H1 (cell line): ENCODE measurements around the gene DNM2.
A peak's percentile ranks its signal among the peaks of the same experiment; 100 is the strongest.

ENCODE experiments used
- RAD21 ChIP-seq, 2 experiments: IDR thresholded peaks in 1 of 2; conservative IDR thresholded peaks in 1 of 2; 2 replicates each; pipeline ENCODE4 v1.6.1; 2011; ENCODE audit warnings: low read depth in 2 of 2, low read length in 2 of 2, improper control_type of control experiment in 1 of 2, inconsistent platforms in 1 of 2, mild to moderate bottlenecking in 1 of 2, moderate library complexity in 1 of 2
- TF ChIP-seq, protein P1 (sequence below): IDR thresholded peaks from 2 replicates; pipeline ENCODE4 v1.6.1; 2012; ENCODE audit warnings: inconsistent platforms
- TF ChIP-seq, protein P2 (sequence below), 3 experiments: IDR thresholded peaks; 1 replicate in 2 of 3; 2 replicates in 1 of 3; pipeline versions ENCODE4 v1.5.1 to v1.6.1; 2011; ENCODE audit warnings: low read length in 3 of 3, mild to moderate bottlenecking in 3 of 3, inconsistent platforms in 2 of 3, low read depth in 1 of 3, moderate library complexity in 1 of 3; ENCODE audit not compliant: insufficient read depth in 1 of 3; ENCODE audit errors: control extremely low read depth in 1 of 3

DNA sequence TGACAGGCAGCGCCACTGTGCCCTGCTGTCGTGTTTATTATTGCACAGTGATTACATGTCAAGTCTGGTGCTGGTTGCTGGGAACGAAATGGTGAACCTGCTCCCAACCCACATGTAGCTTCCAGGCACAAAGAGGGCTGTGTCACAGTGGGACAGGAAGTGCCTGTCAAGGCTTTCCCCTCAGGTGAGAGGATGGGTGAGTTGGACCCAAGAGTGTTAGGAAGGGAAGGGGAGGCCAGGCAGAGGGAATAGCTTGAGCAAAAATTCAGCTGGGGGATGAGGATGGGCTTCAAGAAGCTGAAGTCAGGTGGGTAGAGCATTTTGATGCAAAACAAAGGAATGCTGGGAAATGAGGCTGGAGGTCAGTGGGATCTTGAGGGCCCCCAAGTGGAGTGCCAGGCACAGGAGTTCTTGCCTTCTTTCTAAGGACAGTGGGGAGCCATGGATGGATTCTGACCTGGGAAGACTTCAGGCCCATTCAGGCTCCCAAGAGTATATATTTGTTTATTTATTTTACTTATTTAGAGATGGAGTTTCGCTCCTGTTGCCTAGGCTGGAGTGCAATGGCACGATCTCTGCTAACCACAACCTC lies 25.1 kb upstream of the DNM2 start:
- TF ChIP-seq, protein P1, sequence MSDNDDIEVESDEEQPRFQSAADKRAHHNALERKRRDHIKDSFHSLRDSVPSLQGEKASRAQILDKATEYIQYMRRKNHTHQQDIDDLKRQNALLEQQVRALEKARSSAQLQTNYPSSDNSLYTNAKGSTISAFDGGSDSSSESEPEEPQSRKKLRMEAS, result no peak
- TF ChIP-seq RAD21 (IDR thresholded peaks at IDR 0.05 in 1 of 2, conservative IDR thresholded peaks at IDR 0.05 in 1 of 2; ENCODE audit: low read depth in 2 of 2, low read length in 2 of 2), result 0 out of 4 replicates have a peak, but pooled peaks of 1 of the 2 experiments have one; percentile 4
- TF ChIP-seq, protein P2, sequence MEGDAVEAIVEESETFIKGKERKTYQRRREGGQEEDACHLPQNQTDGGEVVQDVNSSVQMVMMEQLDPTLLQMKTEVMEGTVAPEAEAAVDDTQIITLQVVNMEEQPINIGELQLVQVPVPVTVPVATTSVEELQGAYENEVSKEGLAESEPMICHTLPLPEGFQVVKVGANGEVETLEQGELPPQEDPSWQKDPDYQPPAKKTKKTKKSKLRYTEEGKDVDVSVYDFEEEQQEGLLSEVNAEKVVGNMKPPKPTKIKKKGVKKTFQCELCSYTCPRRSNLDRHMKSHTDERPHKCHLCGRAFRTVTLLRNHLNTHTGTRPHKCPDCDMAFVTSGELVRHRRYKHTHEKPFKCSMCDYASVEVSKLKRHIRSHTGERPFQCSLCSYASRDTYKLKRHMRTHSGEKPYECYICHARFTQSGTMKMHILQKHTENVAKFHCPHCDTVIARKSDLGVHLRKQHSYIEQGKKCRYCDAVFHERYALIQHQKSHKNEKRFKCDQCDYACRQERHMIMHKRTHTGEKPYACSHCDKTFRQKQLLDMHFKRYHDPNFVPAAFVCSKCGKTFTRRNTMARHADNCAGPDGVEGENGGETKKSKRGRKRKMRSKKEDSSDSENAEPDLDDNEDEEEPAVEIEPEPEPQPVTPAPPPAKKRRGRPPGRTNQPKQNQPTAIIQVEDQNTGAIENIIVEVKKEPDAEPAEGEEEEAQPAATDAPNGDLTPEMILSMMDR (IDR thresholded peaks at IDR 0.05; ENCODE audit: control extremely low read depth in 1 of 3, insufficient read depth in 1 of 3, low read depth in 1 of 3, low read length in 3 of 3), result peak; percentile 9 to 29 (median 14); a peak in 3 of 4 replicates
